ENCODE results near the gene BACE2. TPM values are rescaled to one million over a fixed set of nuclear protein-coding genes. Genes with fewer than 3 reads are reported as not detected.

BACE2 gene
- total and polyA plus RNA-seq, 2 of the 4 experiments (the other 2 are of a cell fraction), result 17.0 to 35.5 TPM

- Histone ChIP-seq H2BK120ac (ENCODE audit: low read depth, low read length) (no peak overlapping the region), H3K56ac (ENCODE audit: extremely low read depth, insufficient read depth, low read length) (no peak overlapping the region), H3K9me3 (ENCODE audit: control insufficient read depth, insufficient read depth, low read length) (no peaks in the 10 kb centered on the region), H2BK5ac (ENCODE audit: low read depth, low read length, poor library complexity, severe bottlenecking) (no peak overlapping the region), H3K9me1 (ENCODE audit: insufficient read depth, low read length) (no peaks in the 10 kb centered on the region; the same call in 1 of the 2 replicates), H3K79me1 (ENCODE audit: low read depth in 1 of 2, low read length in 2 of 2) (no peaks in the 10 kb centered on the region), H3K18ac (ENCODE audit: low read depth, low read length) (no peak overlapping the region), H3K14ac (replicated peaks; ENCODE audit: low read depth, low read length) (no peak overlapping the region), H3K9ac (ENCODE audit: low read depth, low read length) (no peak overlapping the region), H2BK20ac (ENCODE audit: low read depth, low read length) (no peak overlapping the region), H4K91ac (ENCODE audit: insufficient read depth, low read depth, low read length) (no peak overlapping the region), H3K4me1 (ENCODE audit: control insufficient read depth, insufficient read depth, low read length) (no peaks in the 10 kb centered on the region), H4K8ac (ENCODE audit: low read depth in 2 of 2, low read length in 2 of 2) (no peak overlapping the region), H3K4ac (ENCODE audit: low read depth, low read length) (no peak overlapping the region), H3K4me3 (ENCODE audit: insufficient read depth, low read depth, low read length) (no peak overlapping the region), H4K5ac (ENCODE audit: low read depth, low read length) (no peak overlapping the region), H4K20me1 (ENCODE audit: insufficient read depth, low read length) (no peaks in the 10 kb centered on the region), H2BK15ac (ENCODE audit: low read depth, low read length) (no peak overlapping the region), H3K27ac (ENCODE audit: insufficient read depth, low read length) (no peak overlapping the region), H3K4me2 (ENCODE audit: low read depth, low read length) (no peak overlapping the region), H3K27me3 (ENCODE audit: control insufficient read depth, insufficient read depth, low read length) (no peaks in the 10 kb centered on the region), H2AK9ac (replicated peaks; ENCODE audit: low read depth, low read length, poor library complexity) (no peak overlapping the region), H3K36me3 (ENCODE audit: control insufficient read depth, insufficient read depth, low read length) (peaks cover 5% of the 10 kb centered on the region; the same call in 1 of the 2 replicates), H3K23ac (ENCODE audit: low read depth, low read length) (no peak overlapping the region), H2AK5ac (ENCODE audit: low read depth, low read length) (no peak overlapping the region), H2AFZ (replicated peaks; ENCODE audit: low read length, poor library complexity) (no peak overlapping the region)
- intact Hi-C loops (cut with micrococcal nuclease) (no loop called here), dilution Hi-C loops (cut with HindIII; ENCODE audit: low sequenced_read_pairs, unreplicated experiment) (no loop called here), in situ Hi-C loops (cut with MboI; ENCODE audit: low sequenced_read_pairs) (no loop called here)
- ChIA-PET POLR2A (ENCODE audit: unreplicated experiment) (no interaction called here), CTCF (no interaction called here)
- BruUV-seq (replicated peaks), result no TSS peak
- WGBS, 2 experiments (ENCODE audit: extremely low coverage in 2 of 2, insufficient read length in 1 of 2), result 100% methylated on average over 2 of the region's 3 CpGs; no CpG with 5 or more reads in 1 of the 2 experiments
- DNase-seq, result no peak
- ATAC-seq (ENCODE audit: low read depth), result no peak
- TF ChIP-seq MAZ (IDR thresholded peaks at IDR 0.05; ENCODE audit: borderline replicate concordance, low read depth, low read length) (no peak), CTCF (conservative IDR thresholded peaks at IDR 0.05; ENCODE audit: low read depth, low read length) (no peak), NFE2L2 (IDR thresholded peaks at IDR 0.05; ENCODE audit: low read depth, low read length) (no peak), MAFK (IDR thresholded peaks at IDR 0.05; ENCODE audit: low read depth, low read length) (no peak), USF2 (IDR thresholded peaks at IDR 0.05; ENCODE audit: low read depth, low read length) (no peak), POLR2A (IDR thresholded peaks at IDR 0.05; ENCODE audit: low read depth, low read length) (no peak), CEBPB (IDR thresholded peaks at IDR 0.05; ENCODE audit: low read depth, low read length) (no peak), FOS (IDR thresholded peaks at IDR 0.05; ENCODE audit: low read depth, low read length) (no peak)
Measured at GRCh38 chr21:41240040-41240439, 72.1 kb downstream of the BACE2 start.

All from IMR-90 (cell line).